ENCODE measurements around the gene WWOX. TPM values are rescaled to one million over a fixed set of nuclear protein-coding genes. Genes with fewer than 3 reads are reported as not detected.

WWOX gene
- total and polyA plus RNA-seq, 4 donors: 5.4 to 61.5 (median 18.4) TPM

GRCh38 chr16:78155791-78156345, 56.4 kb downstream of the WWOX start:
- ATAC-seq (ENCODE audit: insufficient read depth, low FRiP score) (no peak), DNase-seq (peak in 2 of 3 donors; percentile 37 to 40)
- no peak for TF ChIP-seq CTCF (IDR thresholded peaks at IDR 0.05; ENCODE audit: control extremely low read depth, extremely low read depth)
- peaks cover 0 to 2% (median under 1%) of the 10 kb centered on the region in 4 donors for H3K9me3 ChIP-seq (ENCODE audit: control insufficient read depth in 4 of 4, insufficient read depth in 3 of 4, low read length in 3 of 4)
- 72 to 75% methylated on average over 7 of the region's 7 CpGs for WGBS, 2 donors
- H3K4me3 ChIP-seq: no peak overlapping the region
- H3K4me1 ChIP-seq (ENCODE audit: control insufficient read depth in 5 of 5, insufficient read depth in 5 of 5, low read length in 5 of 5): peaks cover 0 to 8% (median 0%) of the 10 kb centered on the region in 5 donors
- no peak overlapping the region for H3K27ac ChIP-seq (ENCODE audit: low read depth in 1 of 2, low read length in 1 of 2)
- H3K9ac ChIP-seq (ENCODE audit: insufficient read depth in 1 of 2, low read length in 2 of 2): no peak overlapping the region
- H3K36me3 ChIP-seq (ENCODE audit: control insufficient read depth in 4 of 4, insufficient read depth in 4 of 4, low read length in 4 of 4): no peaks in the 10 kb centered on the region
- H3K27me3 ChIP-seq (ENCODE audit: control insufficient read depth in 3 of 3, insufficient read depth in 3 of 3, low read length in 2 of 3): no peaks in the 10 kb centered on the region

- no peak for ATAC-seq (ENCODE audit: insufficient read depth, low FRiP score)
- peaks cover 0 to 1% (median 0%) of the 10 kb centered on the region in 4 donors for H3K9me3 ChIP-seq (ENCODE audit: control insufficient read depth in 4 of 4, insufficient read depth in 3 of 4, low read length in 3 of 4)
- DNase-seq: no peak
- H3K27ac ChIP-seq (ENCODE audit: low read depth in 1 of 2, low read length in 1 of 2): no peak overlapping the region
- no peak overlapping the region for H3K9ac ChIP-seq (ENCODE audit: insufficient read depth in 1 of 2, low read length in 2 of 2)
- H3K36me3 ChIP-seq (ENCODE audit: control insufficient read depth in 4 of 4, insufficient read depth in 4 of 4, low read length in 4 of 4): no peaks in the 10 kb centered on the region
- H3K27me3 ChIP-seq (ENCODE audit: control insufficient read depth in 3 of 3, insufficient read depth in 3 of 3, low read length in 2 of 3): no peaks in the 10 kb centered on the region
- H3K4me1 ChIP-seq (ENCODE audit: control insufficient read depth in 5 of 5, insufficient read depth in 5 of 5, low read length in 5 of 5): peaks cover 0 to under 1% (median 0%) of the 10 kb centered on the region in 5 donors
- WGBS, 2 donors: 97 to 98% methylated on average over 5 of the region's 5 CpGs
- TF ChIP-seq CTCF (IDR thresholded peaks at IDR 0.05; ENCODE audit: control extremely low read depth, extremely low read depth): no peak
- H3K4me3 ChIP-seq: no peak overlapping the region
Observed at GRCh38 chr16:78161023-78161729, 61.7 kb downstream of the WWOX start.

- Histone ChIP-seq H3K27ac (ENCODE audit: low read depth in 1 of 2, low read length in 1 of 2) (no peak overlapping the region), H3K36me3 (ENCODE audit: control insufficient read depth in 4 of 4, insufficient read depth in 4 of 4, low read length in 4 of 4) (peaks cover 0 to 2% (median 0%) of the 10 kb centered on the region in 4 donors), H3K4me3 (no peak overlapping the region), H3K27me3 (ENCODE audit: control insufficient read depth in 3 of 3, insufficient read depth in 3 of 3, low read length in 2 of 3) (no peaks in the 10 kb centered on the region), H3K9ac (ENCODE audit: insufficient read depth in 1 of 2, low read length in 2 of 2) (no peak overlapping the region), H3K4me1 (ENCODE audit: control insufficient read depth in 5 of 5, insufficient read depth in 5 of 5, low read length in 5 of 5) (no peaks in the 10 kb centered on the region), H3K9me3 (ENCODE audit: control insufficient read depth in 4 of 4, insufficient read depth in 3 of 4, low read length in 3 of 4) (peaks cover 0 to 1% (median 0%) of the 10 kb centered on the region in 4 donors)
- no peak for DNase-seq
- TF ChIP-seq CTCF (IDR thresholded peaks at IDR 0.05; ENCODE audit: control extremely low read depth, extremely low read depth): no peak
- 87 to 94% methylated on average over 12 of the region's 12 CpGs for WGBS, 2 donors
- no peak for ATAC-seq (ENCODE audit: insufficient read depth, low FRiP score)
Observed at GRCh38 chr16:78163772-78164670, 64.6 kb downstream of the WWOX start.
